Panc1 (cell line): ENCODE measurements around the gene PCNX2. TPM values are rescaled to one million over a fixed set of nuclear protein-coding genes. Genes with fewer than 3 reads are reported as not detected.

Experiments used
- ATAC-seq: fragments of 200-7000 bp; cut with Tn5 transposase; 2 replicates; pipeline ENCODE4 v1.9.1; 2020; ENCODE audit warnings: mild to moderate bottlenecking, moderate library complexity
- BruUV-seq: library from RNA; stranded (reverse); fragments of 400-500 nt; replicated peaks from 2 replicates; lab custom pipeline; 2021; lab: Mats Ljungman, UMichigan
- CTCF ChIA-PET: fragments of 300-600 bp; sonication (Branson Sonifier 250); formaldehyde crosslinking; loops from one replicate; lab custom pipeline; 2022; ENCODE audit warnings: antibody characterized with exemption; lab: Charles Lee
- POLR2A ChIA-PET: fragments of 300-600 bp; sonication (Branson Sonifier 250); formaldehyde crosslinking; loops from one replicate; lab custom pipeline; 2022; ENCODE audit warnings: antibody characterized with exemption; lab: Charles Lee
- DNase-seq: peaks from one replicate; pipeline ENCODE4 v3.0.0-alpha.2; 2010; ENCODE audit warnings: low read depth, low spot score
- H3K27ac ChIP-seq: 2 replicates; pipeline ENCODE4 v1.5.1; 2011; ENCODE audit warnings: mild to moderate bottlenecking, low read length, inconsistent platforms
- H3K27me3 ChIP-seq: fragments of 200-500 bp; sonication (Bioruptor generic); 2 replicates; pipeline ENCODE4 v1.6.0; 2014; ENCODE audit warnings: low read length, inconsistent platforms; ENCODE audit not compliant: control insufficient read depth, insufficient read depth
- H3K36me3 ChIP-seq: fragments of 200-500 bp; sonication (Bioruptor generic); 2 replicates; pipeline ENCODE4 v1.5.1; 2014; ENCODE audit warnings: inconsistent platforms, mild to moderate bottlenecking, low read length, moderate library complexity; ENCODE audit not compliant: control insufficient read depth, insufficient read depth
- H3K4me1 ChIP-seq: 2 replicates; pipeline ENCODE4 v1.5.1; 2011; ENCODE audit warnings: inconsistent platforms, mild to moderate bottlenecking, low read length, moderate library complexity; ENCODE audit not compliant: control insufficient read depth, insufficient read depth
- H3K4me3 ChIP-seq, 2 experiments: 2 replicates each; pipeline ENCODE4 v1.5.1; 2011 to 2012; ENCODE audit warnings: low read depth in 2 of 2, low read length in 2 of 2, mild to moderate bottlenecking in 2 of 2, inconsistent platforms in 1 of 2, moderate library complexity in 1 of 2
- H3K9me3 ChIP-seq: fragments of 200-500 bp; sonication (Bioruptor generic); 2 replicates; pipeline ENCODE4 v1.5.1; 2014; ENCODE audit warnings: low read depth, mild to moderate bottlenecking, inconsistent platforms, low read length, moderate library complexity; ENCODE audit not compliant: control insufficient read depth, insufficient read depth
- CTCF ChIP-seq: fragments of 450-650 bp; IDR thresholded peaks from 2 replicates; pipeline ENCODE4 v1.5.1; 2017; ENCODE audit warnings: mild to moderate bottlenecking
- POLR2AphosphoS5 ChIP-seq: IDR thresholded peaks from 2 replicates; pipeline ENCODE4 v1.6.1; 2012; ENCODE audit warnings: mild to moderate bottlenecking, low read depth, low read length, moderate library complexity
- REST ChIP-seq, 2 experiments: IDR thresholded peaks; 2 replicates each; pipeline ENCODE4 v1.6.1; 2011 to 2012; ENCODE audit warnings: low read depth in 2 of 2, control low read depth in 1 of 2, low read length in 1 of 2, mild to moderate bottlenecking in 1 of 2, moderate library complexity in 1 of 2; ENCODE audit not compliant: insufficient read depth in 1 of 2
- SIN3A ChIP-seq: IDR thresholded peaks from 2 replicates; pipeline ENCODE4 v1.6.1; 2012; ENCODE audit warnings: low read depth, mild to moderate bottlenecking, low read length, moderate library complexity, borderline replicate concordance; ENCODE audit not compliant: insufficient read depth
- TCF7L2 ChIP-seq: IDR thresholded peaks from 2 replicates; pipeline ENCODE4 v1.6.1; 2011; ENCODE audit warnings: mild to moderate bottlenecking, low read depth, low read length, inconsistent platforms
- in situ Hi-C: cut with HindIII; loops from 2 replicates; pipeline ENCODE4 v1.10.0; 2016; ENCODE audit warnings: low sequenced_read_pairs, low pct_unique_long_range_greater_than_20kb
- intact Hi-C: fragments of 100-400 bp; cut with micrococcal nuclease; formaldehyde crosslinking; loops from one replicate; pipeline ENCODE4 v1.10.0; 2022; ENCODE audit not compliant: unreplicated experiment
- total RNA-seq: library from RNA; stranded (reverse); gene quantifications from one replicate; pipeline ENCODE4 v1.2.1, GENCODE V29; 2021; ENCODE audit not compliant: unreplicated experiment

The PCNX2 gene
- total RNA-seq, 1 experiment from 2014 or later, result 2.6 TPM

- BruUV-seq, result no TSS peak
- in situ Hi-C loops, result no loop called here
- ChIA-PET POLR2A (no interaction called here), CTCF (no interaction called here)
- no peaks in the 10 kb centered on the region for H3K36me3 ChIP-seq
- intact Hi-C loops, result no loop called here
- no peaks in the 10 kb centered on the region for H3K9me3 ChIP-seq
- no peaks in the 10 kb centered on the region for H3K4me1 ChIP-seq
- no peak overlapping the region for H3K27ac ChIP-seq
- no peak overlapping the region for H3K4me3 ChIP-seq
- ATAC-seq, result no peak
- no peaks in the 10 kb centered on the region for H3K27me3 ChIP-seq
- no peak for DNase-seq
- TF ChIP-seq POLR2AphosphoS5, result no peak
- no peak for TF ChIP-seq REST (IDR thresholded peaks at IDR 0.05; ENCODE audit: insufficient read depth in 1 of 2, low read depth in 2 of 2, low read length in 1 of 2)
- TF ChIP-seq TCF7L2, result no peak
- TF ChIP-seq SIN3A, result no peak
- TF ChIP-seq CTCF, result no peak
Observed at GRCh38 chr1:233085566-233085965, 210.0 kb downstream of the PCNX2 start.

GRCh38 chr1:233082778-233083550 lies 212.6 kb downstream of the PCNX2 start:
- H3K27me3 ChIP-seq, result no peaks in the 10 kb centered on the region
- intact Hi-C loops (no loop called here), in situ Hi-C loops (no loop called here)
- TF ChIP-seq POLR2AphosphoS5 (no peak), SIN3A (no peak), TCF7L2 (no peak), CTCF (no peak), REST (IDR thresholded peaks at IDR 0.05; ENCODE audit: insufficient read depth in 1 of 2, low read depth in 2 of 2, low read length in 1 of 2) (no peak)
- CTCF ChIA-PET, result no interaction called here
- H3K4me1 ChIP-seq, result no peaks in the 10 kb centered on the region
- H3K4me3 ChIP-seq, result no peak overlapping the region
- H3K36me3 ChIP-seq, result no peaks in the 10 kb centered on the region
- ATAC-seq, result no peak
- no TSS peak for BruUV-seq
- POLR2A ChIA-PET, result no interaction called here
- H3K27ac ChIP-seq, result no peak overlapping the region
- no peak for DNase-seq
- H3K9me3 ChIP-seq, result no peaks in the 10 kb centered on the region
